HG03354 (cell line): ENCODE measurements around the gene NTNG2.

Experiments used
- ATAC-seq: cut with Tn5 transposase; IDR thresholded peaks from one replicate; pipeline ENCODE4 v1.9.1; 2021; ENCODE audit warnings: mild to moderate bottlenecking; ENCODE audit not compliant: unreplicated experiment, poor library complexity, severe bottlenecking

Gene NTNG2

GRCh38 chr9:132230605-132231004 is 68.7 kb downstream of the NTNG2 start:
- no peak for ATAC-seq

GRCh38 chr9:132231019-132231701 is 69.3 kb downstream of the NTNG2 start:
- ATAC-seq, result no peak

GRCh38 chr9:132232522-132232921 is 70.7 kb downstream of the NTNG2 start:
- no peak for ATAC-seq

- no peak for ATAC-seq
Measured at GRCh38 chr9:132233138-132233537, 71.3 kb downstream of the NTNG2 start.

DNA sequence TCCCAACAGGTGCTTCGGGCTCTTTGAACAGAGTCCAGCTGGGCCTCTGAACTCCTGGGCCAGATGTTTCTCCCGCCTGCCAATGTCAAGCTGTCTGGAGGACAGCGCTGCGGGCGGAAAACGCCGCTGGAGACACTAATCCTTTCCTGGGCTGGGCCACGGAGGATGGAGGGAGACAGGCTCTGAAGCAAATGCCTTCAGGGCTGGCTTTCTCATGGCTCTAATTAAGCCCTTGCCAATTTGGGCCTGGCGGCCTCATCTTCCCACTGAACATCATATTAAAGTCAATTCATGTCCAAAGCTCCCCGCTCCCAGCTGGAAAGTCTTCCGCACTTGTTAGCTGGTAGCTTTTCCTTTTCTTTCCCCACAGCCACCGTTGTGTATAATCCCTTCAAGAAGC is 72.7 kb downstream of the NTNG2 start:
- ATAC-seq, result no peak

DNA sequence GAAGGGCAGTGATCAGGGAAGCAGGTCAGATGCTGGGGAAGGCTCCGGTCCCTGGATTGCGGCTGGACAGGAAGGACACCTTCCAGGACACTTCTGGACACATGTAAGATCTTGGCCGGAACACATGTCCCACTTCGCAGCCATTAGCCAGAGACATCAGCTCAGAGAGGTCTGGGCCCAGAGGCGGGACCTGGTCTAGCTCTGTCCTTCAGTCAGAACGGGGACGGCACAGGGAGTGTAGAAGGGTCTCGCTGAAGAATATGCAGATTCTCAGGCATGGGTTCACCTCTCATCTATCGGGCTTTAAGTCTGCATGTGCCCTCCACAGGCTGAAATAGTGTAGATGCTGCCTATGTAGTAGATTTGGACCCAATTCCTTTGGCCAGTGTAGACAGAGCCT is 73.3 kb downstream of the NTNG2 start:
- no peak for ATAC-seq

DNA sequence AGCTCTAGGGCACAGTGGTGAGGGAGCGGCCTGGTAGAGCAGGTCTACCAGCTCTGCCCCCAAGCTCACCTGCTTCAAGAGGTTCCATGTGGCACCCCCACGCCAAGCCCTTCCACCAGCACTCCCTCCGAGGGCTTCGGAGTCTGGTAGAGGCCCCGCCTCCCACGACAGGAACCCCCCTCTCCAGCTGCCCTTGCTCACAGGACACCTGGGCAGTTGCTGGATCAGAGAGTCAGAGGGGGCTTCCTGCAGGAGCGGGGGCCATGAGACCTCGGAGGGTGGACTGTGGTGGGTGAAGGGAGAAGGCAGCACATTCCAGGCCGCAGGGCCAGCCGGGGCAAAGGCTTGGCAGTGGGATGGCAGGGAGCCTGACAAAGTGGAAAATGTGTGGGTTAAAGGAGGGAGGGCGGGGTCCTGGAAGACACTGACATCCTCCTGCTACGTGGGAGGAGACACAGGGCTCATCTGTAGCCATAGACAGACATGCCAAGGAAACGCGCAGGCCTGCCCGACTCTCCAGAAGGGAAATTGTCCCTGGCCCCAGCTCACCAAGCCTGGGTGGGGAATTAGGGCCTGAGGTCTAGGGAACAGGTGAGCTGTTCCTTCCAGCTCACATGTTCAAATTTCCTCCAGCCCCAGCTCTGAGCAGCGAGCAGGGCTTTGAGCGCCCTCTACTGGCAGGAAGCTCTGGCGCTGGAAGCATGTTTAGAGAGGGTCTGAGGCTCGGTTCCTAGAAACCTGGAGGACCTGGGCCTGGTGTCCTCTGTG is 74.2 kb downstream of the NTNG2 start:
- ATAC-seq, result no peak

GRCh38 chr9:132236662-132237311 is 74.9 kb downstream of the NTNG2 start:
- no peak for ATAC-seq

- no peak for ATAC-seq
Measured at GRCh38 chr9:132237481-132237880, 75.6 kb downstream of the NTNG2 start.

GRCh38 chr9:132238026-132238972 is 76.4 kb downstream of the NTNG2 start:
- no peak for ATAC-seq

GRCh38 chr9:132238992-132239391 is 77.1 kb downstream of the NTNG2 start:
- no peak for ATAC-seq

DNA sequence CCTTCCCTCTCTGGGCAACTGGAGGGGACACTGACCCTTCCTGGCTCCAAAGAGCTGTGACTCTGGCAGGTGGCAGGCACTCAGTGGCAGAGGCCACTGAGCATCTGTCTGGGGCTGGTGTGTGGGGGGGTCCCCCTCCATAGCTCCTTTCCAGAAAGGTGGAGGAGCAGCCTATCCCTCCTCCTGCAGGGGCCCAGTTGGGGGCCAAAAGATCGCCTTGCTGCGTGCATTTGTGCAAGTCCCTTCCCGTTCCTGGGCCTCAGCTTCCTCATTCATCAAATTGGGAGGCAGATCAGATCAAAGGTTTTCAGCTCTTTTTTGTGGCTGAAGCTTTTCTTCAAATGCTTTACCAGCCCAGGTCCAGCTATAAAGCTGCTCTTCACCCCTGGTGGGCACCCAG is 77.7 kb downstream of the NTNG2 start:
- ATAC-seq, result no peak

DNA sequence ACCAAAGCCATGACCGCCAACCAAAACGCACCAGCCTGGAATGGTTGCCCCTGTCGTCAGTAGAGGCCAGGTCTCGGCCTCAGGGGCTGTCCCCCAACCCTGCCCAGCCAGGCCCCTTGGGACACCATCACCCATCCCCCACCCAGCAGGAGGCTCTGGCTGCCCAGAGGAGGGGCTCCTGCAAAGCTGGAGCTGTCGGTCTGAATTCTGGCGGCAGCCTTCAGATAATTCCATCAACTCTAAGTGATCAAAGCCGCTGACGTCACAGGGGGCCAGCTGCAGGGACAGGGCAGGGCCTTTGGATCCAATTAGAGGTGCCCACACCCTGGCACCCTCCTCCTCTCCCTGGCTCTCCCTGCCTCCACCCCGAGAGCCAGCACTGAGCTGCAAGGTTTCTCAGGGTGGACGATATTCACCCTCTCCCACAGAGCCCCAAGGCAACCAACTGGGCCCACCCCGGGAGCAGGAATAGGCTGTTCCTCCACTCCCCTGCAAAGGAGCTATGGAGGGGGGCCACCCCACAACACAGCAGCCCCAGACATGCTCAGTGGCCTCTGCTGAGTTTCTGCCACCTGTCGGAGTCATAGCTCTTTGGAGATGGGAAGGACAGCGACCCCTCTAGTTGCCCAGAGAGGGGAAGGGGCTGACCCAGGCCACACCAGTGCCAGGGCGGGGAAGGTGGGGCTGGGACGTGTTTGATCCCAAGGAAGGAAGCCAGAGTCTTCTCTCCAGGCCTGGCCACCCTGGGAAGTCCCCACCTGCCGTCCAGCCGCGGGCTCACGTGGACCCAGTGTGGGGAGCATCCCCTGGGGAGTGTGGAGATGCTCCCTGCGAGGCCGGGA is 78.4 kb downstream of the NTNG2 start:
- no peak for ATAC-seq

DNA sequence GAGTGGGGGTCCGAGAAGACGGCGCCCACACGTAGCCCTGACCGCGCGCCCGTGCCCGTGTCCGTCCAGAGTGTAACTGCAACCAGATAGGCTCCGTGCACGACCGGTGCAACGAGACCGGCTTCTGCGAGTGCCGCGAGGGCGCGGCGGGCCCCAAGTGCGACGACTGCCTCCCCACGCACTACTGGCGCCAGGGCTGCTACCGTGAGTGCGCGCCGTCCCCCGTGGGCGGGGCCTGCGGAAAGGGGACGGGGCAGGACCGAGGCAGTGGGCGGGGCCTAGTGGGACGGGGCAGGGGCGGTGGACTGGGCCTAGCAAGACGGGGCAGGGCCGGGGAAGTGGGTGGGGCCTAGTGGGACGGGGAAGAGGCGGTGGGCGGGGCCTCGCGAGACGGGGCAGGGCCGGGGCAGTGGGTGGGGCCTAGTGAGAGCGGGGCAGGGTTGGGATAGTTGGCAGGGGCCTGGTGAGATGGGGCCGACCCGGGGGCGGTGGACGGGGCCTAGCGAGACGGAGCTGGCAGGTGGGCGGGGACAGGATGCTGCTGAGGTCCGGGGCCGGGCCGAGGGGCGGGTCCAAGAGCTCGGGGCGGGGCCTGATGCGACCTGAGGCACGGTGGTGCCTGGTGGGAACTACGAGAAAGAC is 79.1 kb downstream of the NTNG2 start:
- peak; percentile 78 for ATAC-seq

DNA sequence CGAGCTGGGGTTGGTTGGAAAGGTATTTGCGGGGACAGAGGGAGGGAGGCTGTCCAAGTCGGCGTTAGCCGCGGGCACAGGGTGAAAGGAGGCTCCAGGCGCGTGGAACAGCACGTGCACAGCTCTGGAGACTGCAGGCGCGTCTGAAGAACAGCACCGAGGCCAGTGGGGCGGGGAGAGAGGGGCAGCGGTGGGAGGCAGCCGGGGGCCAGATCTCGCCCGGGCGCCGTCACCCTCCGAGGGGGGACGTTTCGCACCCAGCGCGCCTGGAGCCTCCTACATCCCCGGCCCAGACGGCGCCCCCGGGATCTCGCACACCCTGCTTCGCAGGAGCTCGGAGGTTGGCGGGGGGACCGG is 79.6 kb downstream of the NTNG2 start:
- ATAC-seq, result peak; percentile 19

GRCh38 chr9:132241840-132242620 is 80.2 kb downstream of the NTNG2 start:
- ATAC-seq, result peak; percentile 12

DNA sequence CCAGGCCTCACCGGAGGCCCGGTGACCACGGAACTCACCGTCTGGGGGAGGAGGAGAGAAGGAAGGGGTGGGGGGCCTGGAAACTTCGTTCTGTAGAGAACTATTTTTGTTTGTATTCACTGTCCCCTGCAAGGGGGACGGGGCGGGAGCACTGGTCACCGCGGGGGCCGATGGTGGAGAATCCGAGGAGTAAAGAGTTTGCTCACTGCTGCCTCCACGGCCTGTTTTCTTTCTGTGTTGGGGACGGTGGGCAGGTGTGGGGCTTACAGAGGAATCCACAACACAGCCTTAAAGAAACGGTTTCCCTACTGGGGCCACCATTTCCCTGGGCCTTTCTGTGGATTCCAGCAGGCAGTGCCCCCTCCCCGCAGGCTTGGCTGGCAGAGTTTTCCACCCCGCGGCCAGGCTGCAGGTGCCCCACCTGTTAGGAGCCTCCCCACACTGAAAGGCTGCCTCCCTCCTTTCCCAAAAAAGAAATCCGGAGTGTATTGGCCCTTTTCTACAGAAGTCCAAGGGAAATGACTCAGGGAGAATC is 80.8 kb downstream of the NTNG2 start:
- no peak for ATAC-seq
